GM19463 (cell line): ENCODE measurements around the gene PLXDC2.
"Not testable (repeated sequence)": the region's sequence is repeated elsewhere in the genome, so short reads cannot be mapped to it uniquely, and the experiment has no call there.

Source experiments
- ATAC-seq: cut with Tn5 transposase; IDR thresholded peaks from one replicate; pipeline ENCODE4 v1.9.1; 2021; ENCODE audit warnings: mild to moderate bottlenecking, moderate library complexity; ENCODE audit not compliant: unreplicated experiment

Gene PLXDC2

GRCh38 chr10:19970717-19971116 is 154.5 kb downstream of the PLXDC2 start:
- no peak for ATAC-seq

DNA sequence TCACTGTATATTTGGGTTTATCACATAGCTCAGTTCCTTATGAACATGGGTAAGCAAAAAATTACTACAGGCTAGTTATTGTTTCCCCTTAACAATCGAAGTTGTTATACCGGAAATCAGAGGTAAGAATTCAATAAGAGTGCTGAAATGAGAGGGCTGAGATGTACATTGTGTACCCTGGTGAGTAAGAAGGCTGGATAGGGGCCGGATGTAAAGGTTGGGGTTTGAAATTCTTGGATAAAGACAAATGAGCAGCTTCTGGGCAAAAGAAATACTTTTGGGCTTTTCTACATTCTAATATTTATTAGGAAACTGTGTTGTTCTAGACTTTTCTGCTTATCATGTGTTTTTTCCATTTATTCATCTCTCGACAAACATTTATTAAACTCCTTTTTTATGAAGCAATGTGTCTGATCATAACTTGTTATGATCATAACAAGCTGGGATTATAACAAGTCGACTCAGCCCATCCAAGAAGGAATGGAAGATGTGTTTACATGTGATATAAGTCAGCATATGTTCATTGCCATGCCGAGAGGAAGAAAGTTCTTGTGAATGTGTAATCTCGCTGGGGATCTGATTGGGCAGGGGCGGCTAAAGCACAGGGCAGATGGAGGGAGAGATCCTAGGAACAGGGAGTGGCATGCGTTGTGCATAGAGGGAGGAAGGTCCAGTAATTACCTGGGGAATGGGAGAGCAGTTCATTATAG is 155.3 kb downstream of the PLXDC2 start:
- no peak for ATAC-seq

DNA sequence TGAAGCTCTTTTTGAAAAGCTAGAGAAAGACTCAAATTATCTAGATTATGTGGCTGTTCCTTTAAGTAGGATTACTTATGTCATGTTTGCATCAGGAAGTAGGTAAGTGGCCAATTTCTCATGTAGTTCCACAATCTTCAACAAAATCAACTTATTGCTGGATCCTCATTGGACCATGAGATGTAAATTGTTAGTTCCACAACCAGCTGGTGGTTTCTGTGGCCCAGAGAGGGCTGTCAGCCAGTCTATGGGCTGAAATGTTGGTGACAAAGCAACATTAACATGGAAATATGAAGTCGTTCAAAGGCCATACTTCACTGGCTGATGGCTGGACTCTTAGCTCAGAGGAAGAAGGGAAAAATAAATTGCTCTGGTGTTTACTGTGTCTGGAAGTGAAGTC is 157.9 kb downstream of the PLXDC2 start:
- ATAC-seq = no peak

DNA sequence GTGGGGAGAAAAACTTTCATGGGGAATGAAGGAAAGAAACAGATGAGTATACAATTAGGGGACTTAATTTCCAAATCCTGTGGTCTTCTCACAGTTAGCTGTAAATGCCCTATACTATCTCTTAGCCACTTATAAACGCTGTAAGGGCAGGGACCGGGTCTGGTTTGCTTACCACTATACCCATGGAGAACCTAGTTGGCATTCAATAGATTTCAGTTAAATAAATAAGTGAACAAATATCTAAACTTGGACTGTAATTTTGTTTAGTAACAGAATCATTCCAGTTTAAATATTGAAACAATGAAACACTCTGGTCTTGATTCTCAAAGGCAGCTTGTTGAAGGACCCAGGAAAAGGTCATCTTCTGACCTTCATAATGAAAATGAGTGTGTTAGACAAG is 158.3 kb downstream of the PLXDC2 start:
- no peak for ATAC-seq

- ATAC-seq = no peak
These were observed 160.9 kb downstream of the PLXDC2 start for GRCh38 chr10:19977097-19977521.

DNA sequence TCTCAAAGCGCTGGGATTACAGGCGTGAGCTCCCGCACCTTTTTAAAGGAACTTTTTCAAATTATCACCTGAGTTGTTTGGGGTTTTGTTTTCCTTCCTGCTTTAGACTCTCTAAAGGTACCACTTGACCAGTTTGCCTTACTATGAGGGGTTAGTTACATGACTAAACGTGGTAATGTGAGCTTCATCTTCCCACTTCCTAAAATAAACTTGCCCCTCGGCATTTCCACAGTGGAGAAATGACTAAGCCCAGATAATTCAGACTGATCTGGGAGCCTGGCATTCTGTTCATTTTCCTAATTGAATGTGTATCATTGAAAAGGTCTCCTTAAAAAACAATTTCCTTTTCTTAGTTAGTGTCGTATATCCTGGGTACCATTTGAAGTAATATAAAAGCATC is 163.4 kb downstream of the PLXDC2 start:
- ATAC-seq = no peak

DNA sequence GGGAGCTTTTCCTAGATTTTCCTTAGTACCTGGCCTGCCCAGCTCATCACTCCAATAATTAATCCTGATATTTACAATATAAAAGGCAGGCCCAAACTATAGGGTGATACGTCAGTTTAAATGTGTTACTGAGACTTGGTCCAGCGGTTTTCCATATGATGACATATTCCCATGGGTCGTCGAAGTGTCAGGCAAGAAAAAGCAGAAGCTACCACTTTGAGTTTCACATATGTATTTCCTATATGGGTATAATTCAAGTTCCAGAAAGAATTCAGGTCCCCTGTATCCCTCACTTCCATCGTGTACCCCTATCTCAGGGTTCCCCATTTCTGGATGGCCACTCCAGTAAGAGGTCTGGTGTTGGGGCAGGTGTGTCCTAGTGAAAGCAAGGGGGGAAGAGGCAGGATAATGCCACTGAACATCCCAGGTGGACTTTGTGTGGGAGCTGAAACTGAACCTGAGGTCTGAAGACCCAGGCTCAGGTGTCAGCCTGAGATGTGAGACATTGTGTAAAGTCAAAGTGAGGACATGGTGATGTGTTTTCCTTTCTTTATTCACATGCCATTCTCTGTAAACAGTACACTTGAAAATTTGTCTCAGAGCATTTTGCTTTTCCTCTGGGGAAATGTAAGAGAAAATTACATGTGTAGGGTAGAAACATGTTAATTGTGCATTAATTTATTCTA is 167.8 kb downstream of the PLXDC2 start:
- ATAC-seq = no peak

- ATAC-seq = no peak
These were observed 169.5 kb downstream of the PLXDC2 start for GRCh38 chr10:19985745-19986144.

DNA sequence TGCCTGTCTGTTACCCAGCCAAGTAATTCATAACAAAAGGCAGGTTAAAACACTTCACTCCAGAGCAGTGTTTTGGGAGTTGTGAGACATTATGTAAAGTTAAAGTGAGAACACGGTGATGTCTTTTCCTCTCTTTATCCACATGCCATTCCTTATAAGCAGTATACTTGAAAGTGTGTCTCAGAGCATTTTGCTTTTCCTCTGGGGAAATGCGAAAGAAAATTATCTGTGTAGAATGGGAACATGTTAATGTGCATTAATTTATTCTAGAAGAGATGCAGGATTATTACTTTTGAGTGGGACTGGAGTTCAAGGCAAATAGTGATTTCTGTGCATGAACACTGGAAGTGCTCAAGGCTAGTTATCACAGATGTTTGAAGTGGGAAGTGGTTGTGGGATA is 170.4 kb downstream of the PLXDC2 start:
- no peak for ATAC-seq

- ATAC-seq = no peak
These were observed 171.7 kb downstream of the PLXDC2 start for GRCh38 chr10:19987931-19988330.

GRCh38 chr10:19993714-19994315 is 177.6 kb downstream of the PLXDC2 start:
- peak; percentile 64 for ATAC-seq

DNA sequence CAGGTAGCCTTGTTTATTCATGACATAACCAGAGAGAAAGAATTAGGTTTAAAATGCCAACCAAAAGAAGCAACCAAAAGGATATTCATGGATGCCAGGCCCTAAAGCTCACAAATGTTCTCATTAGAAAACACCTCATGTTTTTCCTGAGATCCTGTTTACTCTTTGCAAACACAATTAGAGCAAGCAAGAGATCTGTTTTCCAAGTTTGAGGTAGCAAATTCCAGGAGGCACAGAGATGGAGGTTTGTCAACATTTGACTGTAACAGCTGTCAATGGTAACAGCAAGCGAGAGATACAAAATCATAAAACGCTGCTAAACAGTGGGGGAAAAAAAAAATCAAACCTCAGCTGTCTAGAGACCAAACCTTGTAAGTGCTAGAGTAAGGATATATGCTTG is 182.2 kb downstream of the PLXDC2 start:
- ATAC-seq = no peak

DNA sequence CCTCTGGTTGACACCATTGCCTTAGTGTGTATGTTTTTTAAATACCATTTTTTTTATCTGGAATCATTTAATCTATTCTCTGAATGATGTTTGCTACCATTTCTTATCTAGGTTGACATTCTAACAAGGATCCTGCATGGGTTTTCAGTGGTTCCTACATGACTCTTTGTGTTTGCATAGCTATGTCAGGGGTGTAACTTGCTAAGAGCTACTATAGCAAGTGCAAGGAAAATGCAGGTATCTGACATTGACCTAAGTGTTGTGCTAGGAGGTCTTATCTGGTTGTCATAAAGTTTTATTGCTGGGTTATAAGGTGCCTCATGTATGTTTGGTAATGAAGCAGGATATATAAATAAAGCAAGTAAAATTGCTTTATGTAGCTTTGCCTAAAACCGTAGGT is 183.2 kb downstream of the PLXDC2 start:
- no peak for ATAC-seq

- ATAC-seq = not testable (repeated sequence)
These were observed 185.8 kb downstream of the PLXDC2 start for GRCh38 chr10:20002026-20002425.

GRCh38 chr10:20002657-20003056 is 186.4 kb downstream of the PLXDC2 start:
- ATAC-seq = no peak

DNA sequence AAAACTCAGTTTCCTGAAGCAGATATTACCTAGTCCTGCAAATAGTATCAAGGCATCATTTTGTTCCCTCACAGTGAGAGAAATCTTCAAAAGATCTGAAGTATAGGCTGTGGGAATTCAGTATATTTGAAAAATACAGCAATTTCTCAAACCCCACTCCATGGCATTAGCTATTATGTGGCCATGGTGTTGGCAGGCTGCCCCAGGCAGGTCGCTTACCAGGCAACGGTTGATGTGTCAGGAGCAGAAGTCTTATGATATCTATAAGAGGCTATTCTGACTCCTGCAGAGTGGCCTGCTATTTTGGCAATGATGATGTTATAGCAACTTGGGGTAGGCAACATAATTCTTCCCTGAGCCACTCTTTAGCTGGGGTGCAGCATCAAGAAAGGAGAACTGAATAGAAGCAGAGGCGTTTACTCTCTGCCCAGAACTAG is 187.9 kb downstream of the PLXDC2 start:
- ATAC-seq = peak; percentile 39

GRCh38 chr10:20005638-20006037 is 189.4 kb downstream of the PLXDC2 start:
- no peak for ATAC-seq

DNA sequence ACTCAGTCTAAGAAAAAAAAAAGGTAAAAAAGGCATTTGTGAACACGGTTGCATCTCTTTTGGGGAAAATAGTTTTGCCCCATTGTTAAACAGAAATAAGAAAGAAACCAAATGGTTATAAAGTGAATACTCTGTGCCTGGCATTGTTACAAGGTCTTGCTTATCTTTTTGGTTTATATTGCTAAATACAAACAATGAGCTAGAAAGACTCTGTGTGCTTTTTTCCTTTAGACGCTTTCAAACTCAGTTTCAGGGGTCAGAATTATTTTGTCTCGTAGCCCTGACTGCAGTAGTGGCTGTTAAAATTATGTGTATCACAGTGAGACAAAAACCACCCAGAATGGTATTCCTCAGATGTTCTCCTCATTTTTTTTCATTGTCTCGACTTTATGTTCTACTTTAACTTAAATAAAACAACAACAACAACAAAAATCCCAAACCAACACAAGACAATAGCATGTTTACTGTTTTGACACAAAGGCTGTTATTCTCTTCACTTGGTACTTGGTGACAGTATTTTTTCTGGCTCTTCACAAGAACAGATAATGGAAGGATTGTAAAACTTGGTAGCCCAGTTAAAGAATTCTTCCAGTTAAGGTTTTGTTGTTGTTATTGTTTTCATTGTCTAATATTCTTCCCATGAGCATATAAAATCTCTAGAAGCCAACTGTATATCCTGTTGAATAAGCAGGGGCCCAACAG is 190.1 kb downstream of the PLXDC2 start:
- no peak for ATAC-seq

DNA sequence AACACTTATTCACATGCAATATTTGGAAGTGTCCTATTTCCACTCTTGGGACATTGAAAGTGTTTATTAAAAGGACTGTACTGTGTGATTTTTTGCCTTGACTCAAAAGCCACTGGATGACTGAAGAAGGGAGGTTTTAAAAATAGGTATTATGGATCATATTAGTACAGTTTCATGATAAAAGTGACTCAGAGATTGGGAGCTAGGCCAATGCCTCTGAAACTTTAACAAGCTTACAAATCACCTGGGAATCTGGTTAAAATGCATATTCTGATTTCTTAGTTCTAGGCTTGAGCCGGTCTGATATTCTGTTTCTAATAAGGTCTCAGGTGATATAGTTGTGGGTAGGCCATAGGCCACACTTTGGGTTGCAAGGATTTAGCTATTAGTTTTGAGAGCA is 191.2 kb downstream of the PLXDC2 start:
- ATAC-seq = no peak

DNA sequence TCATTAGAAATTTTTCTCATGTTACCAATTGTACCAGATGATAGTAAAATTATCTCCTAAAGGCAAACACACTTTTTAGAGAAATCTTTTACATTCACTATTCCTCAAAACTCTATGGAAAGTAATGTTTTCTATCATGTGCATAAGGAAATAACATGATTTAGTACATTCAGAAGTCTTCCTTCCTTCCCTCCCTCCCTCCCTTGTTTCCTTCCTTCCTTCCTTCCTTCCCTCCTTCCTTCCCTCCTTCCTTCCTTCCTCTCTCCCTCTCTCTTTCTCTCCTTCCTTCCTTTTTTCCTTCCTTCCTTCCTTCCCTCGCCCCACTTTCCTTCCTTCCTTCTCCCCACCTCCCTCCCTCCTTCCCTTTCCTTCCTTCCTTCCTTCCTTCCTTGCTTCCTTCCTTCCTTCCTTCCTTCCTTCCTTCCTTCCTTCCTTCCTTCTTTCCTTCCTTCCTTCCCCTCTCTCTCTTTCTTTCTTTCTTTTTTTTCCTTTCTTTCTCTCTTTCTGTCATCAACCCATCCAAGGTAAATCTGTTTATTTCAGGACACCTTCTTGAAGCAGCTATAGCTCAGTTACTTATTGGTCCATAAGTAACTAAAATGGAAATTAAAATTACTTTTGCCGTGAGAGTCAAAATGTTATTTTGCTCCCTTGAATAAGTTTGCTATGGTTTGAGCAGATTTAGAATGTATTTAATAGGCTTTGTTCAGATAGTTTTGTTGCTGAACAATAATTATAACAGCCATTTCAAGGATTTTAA is 197.9 kb downstream of the PLXDC2 start:
- no peak for ATAC-seq

- ATAC-seq = no peak
These were observed 201.7 kb downstream of the PLXDC2 start for GRCh38 chr10:20017961-20018360.
